ENCODE measurements around the gene SIX1. TPM values are rescaled to one million over a fixed set of nuclear protein-coding genes. Genes with fewer than 3 reads are reported as not detected.

Gene SIX1
- total RNA-seq, 3 donors from 2014 or later (not counting 1 experiment from before 2014, with no cell fraction given): not detected

GRCh38 chr14:60642270-60643140 is 6.8 kb downstream of the SIX1 start:
- DNase-seq (no peak), ATAC-seq (no peak)
- H3K27ac Mint-ChIP-seq: no peak overlapping the region
- Histone ChIP-seq H3K9me3 (ENCODE audit: control insufficient read depth, insufficient read depth, low read length) (no peaks in the 10 kb centered on the region), H3K36me3 (ENCODE audit: control insufficient read depth, insufficient read depth, low read length) (no peaks in the 10 kb centered on the region), H3K4me1 (ENCODE audit: control insufficient read depth, insufficient read depth, low read length) (peaks cover 21% of the 10 kb centered on the region), H3K27me3 (ENCODE audit: control insufficient read depth, insufficient read depth, low read length) (peaks cover 81% of the 10 kb centered on the region), H3K4me3 (ENCODE audit: low read length) (no peak overlapping the region), H3K27ac (ENCODE audit: low read length) (no peak overlapping the region)
- H3K36me3 Mint-ChIP-seq: no peaks in the 10 kb centered on the region
- no peak overlapping the region for H3K4me3 Mint-ChIP-seq
- H3K4me1 Mint-ChIP-seq: peaks cover 5 to 10% of the 10 kb centered on the region in 2 donors
- H3K9me3 Mint-ChIP-seq: no peaks in the 10 kb centered on the region
- TF ChIP-seq CTCF (IDR thresholded peaks at IDR 0.05): no peak
- peaks cover 80 to 90% of the 10 kb centered on the region in 2 donors for H3K27me3 Mint-ChIP-seq (ENCODE audit: low read depth in 2 of 2)
- 8% methylated on average over 66 of the region's 66 CpGs for WGBS (ENCODE audit: insufficient coverage)
- intact Hi-C loops (cut with micrococcal nuclease): no loop called here

GRCh38 chr14:60641742-60642269 is 7.5 kb downstream of the SIX1 start:
- H3K27me3 Mint-ChIP-seq (ENCODE audit: low read depth in 2 of 2): peaks cover 77 to 88% of the 10 kb centered on the region in 2 donors
- intact Hi-C loops (cut with micrococcal nuclease): no loop called here
- H3K4me3 Mint-ChIP-seq: no peak overlapping the region

GRCh38 chr14:60640859-60641741 is 8.2 kb downstream of the SIX1 start:
- peaks cover 0 to 5% of the 10 kb centered on the region in 2 donors for H3K4me1 Mint-ChIP-seq
- H3K36me3 Mint-ChIP-seq: no peaks in the 10 kb centered on the region
- no peak overlapping the region for H3K27ac ChIP-seq (ENCODE audit: low read length)
- TF ChIP-seq CTCF (IDR thresholded peaks at IDR 0.05): no peak
- 16% methylated on average over 23 of the region's 24 CpGs for WGBS (ENCODE audit: insufficient coverage)
- no peak overlapping the region for H3K27ac Mint-ChIP-seq
- H3K4me1 ChIP-seq (ENCODE audit: control insufficient read depth, insufficient read depth, low read length): peaks cover 14% of the 10 kb centered on the region
- H3K9me3 ChIP-seq (ENCODE audit: control insufficient read depth, insufficient read depth, low read length): no peaks in the 10 kb centered on the region
- H3K27me3 ChIP-seq (ENCODE audit: control insufficient read depth, insufficient read depth, low read length): peaks cover 80% of the 10 kb centered on the region
- no peaks in the 10 kb centered on the region for H3K9me3 Mint-ChIP-seq
- no peak for ATAC-seq
- intact Hi-C loops (cut with micrococcal nuclease): no loop called here
- no peak for DNase-seq
- peaks cover 77 to 89% of the 10 kb centered on the region in 2 donors for H3K27me3 Mint-ChIP-seq (ENCODE audit: low read depth in 2 of 2)
- H3K4me3 ChIP-seq (ENCODE audit: low read length): no peak overlapping the region
- H3K4me3 Mint-ChIP-seq: no peak overlapping the region
- H3K36me3 ChIP-seq (ENCODE audit: control insufficient read depth, insufficient read depth, low read length): no peaks in the 10 kb centered on the region

More at GRCh38 chr14:60641742-60642269, 7.5 kb downstream of the SIX1 start:
- Histone ChIP-seq H3K4me3 (ENCODE audit: low read length) (no peak overlapping the region), H3K4me1 (ENCODE audit: control insufficient read depth, insufficient read depth, low read length) (peaks cover 14% of the 10 kb centered on the region), H3K36me3 (ENCODE audit: control insufficient read depth, insufficient read depth, low read length) (no peaks in the 10 kb centered on the region), H3K27me3 (ENCODE audit: control insufficient read depth, insufficient read depth, low read length) (peaks cover 80% of the 10 kb centered on the region), H3K9me3 (ENCODE audit: control insufficient read depth, insufficient read depth, low read length) (no peaks in the 10 kb centered on the region), H3K27ac (ENCODE audit: low read length) (no peak overlapping the region)
- DNase-seq (no peak), ATAC-seq (peak in 1 of 3 donors; percentile 21)
- no peak for TF ChIP-seq CTCF (IDR thresholded peaks at IDR 0.05)
- H3K4me1 Mint-ChIP-seq: peaks cover 0 to 5% of the 10 kb centered on the region in 2 donors
- no peaks in the 10 kb centered on the region for H3K9me3 Mint-ChIP-seq
- 15% methylated on average over 25 of the region's 25 CpGs for WGBS (ENCODE audit: insufficient coverage)
- no peak overlapping the region for H3K27ac Mint-ChIP-seq
- H3K36me3 Mint-ChIP-seq: no peaks in the 10 kb centered on the region
